ENCODE measurements around the gene SARNP.

The SARNP gene

GRCh38 chr12:55729819-55730818 is 87.4 kb downstream of the SARNP start:
- TF ChIP-seq CTCF (IDR thresholded peaks at IDR 0.05; ENCODE audit: borderline replicate concordance, control extremely low read depth, extremely low read depth, insufficient read depth, missing control alignments) = no peak
- in situ Hi-C loops (cut with MboI; ENCODE audit: low sequenced_read_pairs, unreplicated experiment) = loop anchor here (10.0 kb wide), 2 partner anchors 215 to 305 kb away; no protein-coding TSS in a partner anchor
- DNase-seq (ENCODE audit: low spot score) = peak; percentile 73

GRCh38 chr12:55728939-55729818 is 88.3 kb downstream of the SARNP start, which contains the start of gene CD63:
Gene CD63 (minus strand): TSS chr12:55729009. CDS start chr12:55728341, 668 bp downstream.
- peak; percentile 97 for DNase-seq (ENCODE audit: low spot score)
- in situ Hi-C loops (cut with MboI; ENCODE audit: low sequenced_read_pairs, unreplicated experiment) = no loop called here
- TF ChIP-seq CTCF (IDR thresholded peaks at IDR 0.05; ENCODE audit: borderline replicate concordance, control extremely low read depth, extremely low read depth, insufficient read depth, missing control alignments) = no peak

- TF ChIP-seq CTCF (IDR thresholded peaks at IDR 0.05; ENCODE audit: borderline replicate concordance, control extremely low read depth, extremely low read depth, insufficient read depth, missing control alignments) = no peak
- in situ Hi-C loops (cut with MboI; ENCODE audit: low sequenced_read_pairs, unreplicated experiment) = no loop called here
- DNase-seq (ENCODE audit: low spot score) = no peak
These were observed 89.2 kb downstream of the SARNP start for GRCh38 chr12:55728186-55728938.

- no peak for DNase-seq (ENCODE audit: low spot score)
- in situ Hi-C loops (cut with MboI; ENCODE audit: low sequenced_read_pairs, unreplicated experiment) = no loop called here
- no peak for TF ChIP-seq CTCF (IDR thresholded peaks at IDR 0.05; ENCODE audit: borderline replicate concordance, control extremely low read depth, extremely low read depth, insufficient read depth, missing control alignments)
These were observed 89.8 kb downstream of the SARNP start for GRCh38 chr12:55727643-55728185.

- TF ChIP-seq CTCF (IDR thresholded peaks at IDR 0.05; ENCODE audit: borderline replicate concordance, control extremely low read depth, extremely low read depth, insufficient read depth, missing control alignments) = no peak
- in situ Hi-C loops (cut with MboI; ENCODE audit: low sequenced_read_pairs, unreplicated experiment) = no loop called here
- DNase-seq (ENCODE audit: low spot score) = no peak
These were observed 90.6 kb downstream of the SARNP start for GRCh38 chr12:55726971-55727370.

Measured in GM13976 (cell line).